ENCODE data around the gene ITGA5. TPM values are rescaled to one million over a fixed set of nuclear protein-coding genes. Genes with fewer than 3 reads are reported as not detected.

ITGA5 gene
- total and polyA plus RNA-seq, 9 of the 15 experiments (the other 6 are each of a cell fraction or from before 2014, with no cell fraction given): 9.1 to 82.1 (median 47.4) TPM

DNA sequence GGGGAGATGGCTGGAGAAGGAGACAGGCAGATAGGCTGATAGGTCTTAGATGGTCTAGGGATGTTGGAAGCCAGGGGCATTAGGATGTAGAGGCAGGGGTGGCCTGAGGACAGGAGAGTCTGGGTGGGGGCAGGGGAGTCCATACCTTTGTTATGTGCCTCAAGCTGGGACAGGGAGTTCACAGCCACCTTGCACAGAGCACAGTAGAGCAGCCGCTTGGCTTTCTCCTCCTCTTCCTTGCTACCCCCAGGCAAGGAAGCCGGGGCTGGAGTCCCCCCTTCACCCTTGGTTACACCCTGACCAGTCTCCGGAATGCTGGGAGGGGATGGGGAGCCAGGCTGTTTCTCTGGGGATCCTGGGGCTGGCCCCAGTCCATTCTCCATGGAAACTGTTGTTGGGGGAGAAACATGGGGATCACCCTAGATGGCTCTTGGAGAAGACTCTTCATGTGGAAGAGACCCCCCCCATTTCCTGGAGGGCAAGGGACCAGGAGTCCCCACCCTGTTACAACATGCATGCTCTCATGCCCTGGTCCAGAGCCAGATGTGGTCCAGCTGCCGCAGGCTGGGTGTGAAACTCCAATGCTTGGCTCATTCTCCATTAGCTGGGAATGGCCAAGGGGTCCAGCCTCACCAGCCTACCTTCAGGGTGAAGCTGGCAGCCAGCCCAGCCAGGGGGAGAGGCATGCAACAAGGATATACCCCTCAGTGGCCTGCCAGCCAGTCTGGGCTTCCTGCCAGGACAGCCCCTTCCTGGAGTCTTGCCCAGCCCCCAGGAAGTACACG lies 47.5 kb downstream of the ITGA5 start:
- ChIA-PET POLR2A (interaction anchor here (1.2 to 2.7 kb wide), 3 partner anchors 15 to 92 kb away, joined by 3 to 11 read pairs (median 4); partner anchors contain the start of genes CBX5 and HNRNPA1), CTCF (ENCODE audit: low intra/inter-chr PET ratio) (interaction anchor here (2.6 to 4.9 kb wide), 2 partner anchors 8 to 68 kb away, joined by 8 to 50 read pairs; no protein-coding TSS in a partner anchor)
- Histone ChIP-seq H3K79me2 (ENCODE audit: control insufficient read depth, insufficient read depth, low read length) (peaks cover 14% of the 10 kb centered on the region; the same call in 2 of the 3 replicates), H3K27me3 (ENCODE audit: control insufficient read depth in 2 of 2, insufficient read depth in 2 of 2, low read length in 2 of 2) (no peaks in the 10 kb centered on the region), H2AFZ (ENCODE audit: low read depth, low read length) (no peak overlapping the region), H3K27ac (ENCODE audit: extremely low read depth, low read depth, low read length) (no peak overlapping the region), H3K4me2 (ENCODE audit: insufficient read depth, low read length) (no peak overlapping the region; the same call in 1 of the 2 replicates), H3K9ac (ENCODE audit: insufficient read depth in 1 of 2, low read depth in 2 of 2, low read length in 2 of 2) (peak overlapping the region in 1 of 2 experiments; percentile 53; a peak in 2 of 4 replicates), H3K9me1 (ENCODE audit: control insufficient read depth, insufficient read depth, low read length) (no peaks in the 10 kb centered on the region), H3K4me1 (replicated peaks in 1 of 2; ENCODE audit: control insufficient read depth in 2 of 2, insufficient read depth in 2 of 2, low read length in 2 of 2) (peaks cover 54% of the 10 kb centered on the region in 2 experiments), H3K4me3 (no peak overlapping the region), H3K9me3 (replicated peaks; ENCODE audit: control insufficient read depth, insufficient read depth, low read depth, low read length) (no peaks in the 10 kb centered on the region), H3K36me3 (ENCODE audit: control insufficient read depth, insufficient read depth, low read length) (peaks cover 59% of the 10 kb centered on the region; the same call in 2 of the 3 replicates), H4K20me1 (replicated peaks; ENCODE audit: control insufficient read depth, insufficient read depth, low read length) (no peaks in the 10 kb centered on the region)
- ATAC-seq: no peak
- no peak for FAIRE-seq
- WGBS (ENCODE audit: insufficient coverage, low coverage, missing lambda C conversion rate): 81% methylated on average over 3 of the region's 5 CpGs
- intact Hi-C loops (cut with micrococcal nuclease) (no loop called here), in situ Hi-C loops (cut with MboI) (no loop called here)
- no TSS peak for BruUV-seq (replicated peaks)
- no peak for DNase-seq (ENCODE audit: extremely low read depth in 1 of 4, low spot score in 3 of 4)
- no peak for TF ChIP-seq NR2F6 (CRISPR knock-in tag; IDR thresholded peaks at IDR 0.05)
- no peak for TF ChIP-seq HDAC8 (tag; IDR thresholded peaks at IDR 0.05)
- no peak for TF ChIP-seq ATF2 (CRISPR knock-in tag; IDR thresholded peaks at IDR 0.05)
- peak; percentile 41; the same call in 1 of the 2 replicates for TF ChIP-seq NFIC (IDR thresholded peaks at IDR 0.05)
- no peak for TF ChIP-seq C11orf30 (IDR thresholded peaks at IDR 0.05; ENCODE audit: low read depth)
- TF ChIP-seq RBFOX2 (IDR thresholded peaks at IDR 0.05; ENCODE audit: low read depth, low read length): 0 out of 2 replicates have a peak, but pooled peaks have one; percentile 19
- TF ChIP-seq ZNF408 (CRISPR knock-in tag; IDR thresholded peaks at IDR 0.05; ENCODE audit: low read depth): no peak
- TF ChIP-seq PRDM10 (IDR thresholded peaks at IDR 0.05; ENCODE audit: partially characterized antibody): peak; percentile 90
- TF ChIP-seq ZNF507 (tag; conservative IDR thresholded peaks at IDR 0.05): no peak
- TF ChIP-seq RBBP5 (IDR thresholded peaks at IDR 0.05; ENCODE audit: borderline replicate concordance, insufficient read depth, low read length, poor library complexity, severe bottlenecking): no peak
- TF ChIP-seq ZSCAN29 (IDR thresholded peaks at IDR 0.05): no peak
- no peak for TF ChIP-seq JUN (IDR thresholded peaks at IDR 0.05; ENCODE audit: borderline replicate concordance, low read depth, low read length)
- no peak for TF ChIP-seq JUN (CRISPR knock-in tag; IDR thresholded peaks at IDR 0.05; ENCODE audit: borderline replicate concordance)
- TF ChIP-seq BCL6 (CRISPR knock-in tag; IDR thresholded peaks at IDR 0.05): no peak
